ENCODE data around the gene GRIK5.

- no peak for TF ChIP-seq POLR2A (IDR thresholded peaks at IDR 0.05; ENCODE audit: low read depth, low read length)
- TF ChIP-seq POLR2AphosphoS5 (IDR thresholded peaks at IDR 0.05; ENCODE audit: low read depth, low read length) = no peak
- TF ChIP-seq POU2F2 (IDR thresholded peaks at IDR 0.05; ENCODE audit: low read depth, low read length) = no peak
- TF ChIP-seq SPI1 (IDR thresholded peaks at IDR 0.05; ENCODE audit: low read depth, low read length) = no peak
- no peak for TF ChIP-seq TAF1 (IDR thresholded peaks at IDR 0.05; ENCODE audit: low read depth, low read length)
- no peak for TF ChIP-seq PAX5 (IDR thresholded peaks at IDR 0.05; ENCODE audit: insufficient read depth, low read length, severe bottlenecking)
These were observed 18.6 kb downstream of the GRIK5 start for GRCh38 chr19:42051166-42052115.

Measured in GM12891 (cell line).